ENCODE measurements around the gene FBXW2. TPM values are rescaled to one million over a fixed set of nuclear protein-coding genes. Genes with fewer than 3 reads are reported as not detected.

Gene FBXW2
- total RNA-seq, 2 experiments from 2014 or later, result 68.3 to 72.5 TPM

DNA sequence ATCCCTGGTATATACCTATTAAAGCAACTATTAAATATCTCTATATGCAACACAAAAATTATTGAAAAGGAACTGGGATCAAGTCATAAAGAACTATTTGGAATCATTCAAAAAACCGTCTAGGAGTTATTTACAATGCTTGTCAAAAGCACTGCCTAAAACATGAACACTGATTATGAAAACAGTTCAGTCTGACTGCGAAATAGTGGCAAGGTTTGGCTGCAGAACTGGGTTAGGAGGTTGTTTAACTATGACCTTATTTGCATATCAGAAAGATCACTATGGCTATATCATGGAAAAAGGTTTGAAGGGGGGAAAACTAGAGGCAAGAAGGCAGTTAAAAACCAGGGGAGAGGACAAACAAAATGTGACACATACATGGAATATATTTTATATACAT lies 12.0 kb downstream of the FBXW2 start:
- ChIA-PET POLR2A (no interaction called here), CTCF (interaction anchor here (0.7 to 0.9 kb wide), 2 partner anchors 12 to 23 kb away, joined by 3 read pairs; partner anchors contain the start of gene FBXW2)

GRCh38 chr9:120780367-120780766 lies 12.8 kb downstream of the FBXW2 start:
- ChIA-PET CTCF (interaction anchor here (0.9 kb wide), 1 partner anchor 13 kb away, joined by 3 read pairs; the partner anchor contains the start of gene FBXW2), POLR2A (no interaction called here)

GRCh38 chr9:120779227-120779626 lies 14.0 kb downstream of the FBXW2 start:
- ChIA-PET CTCF (interaction anchor here (0.6 to 1.0 kb wide), 2 partner anchors 9 to 24 kb away, joined by 3 to 4 read pairs; no protein-coding TSS in a partner anchor), POLR2A (no interaction called here)

GRCh38 chr9:120778758-120779157 lies 14.5 kb downstream of the FBXW2 start:
- ChIA-PET POLR2A (no interaction called here), CTCF (interaction anchor here (0.6 to 1.0 kb wide), 2 partner anchors 23 to 33 kb away, joined by 3 to 4 read pairs; no protein-coding TSS in a partner anchor)

DNA sequence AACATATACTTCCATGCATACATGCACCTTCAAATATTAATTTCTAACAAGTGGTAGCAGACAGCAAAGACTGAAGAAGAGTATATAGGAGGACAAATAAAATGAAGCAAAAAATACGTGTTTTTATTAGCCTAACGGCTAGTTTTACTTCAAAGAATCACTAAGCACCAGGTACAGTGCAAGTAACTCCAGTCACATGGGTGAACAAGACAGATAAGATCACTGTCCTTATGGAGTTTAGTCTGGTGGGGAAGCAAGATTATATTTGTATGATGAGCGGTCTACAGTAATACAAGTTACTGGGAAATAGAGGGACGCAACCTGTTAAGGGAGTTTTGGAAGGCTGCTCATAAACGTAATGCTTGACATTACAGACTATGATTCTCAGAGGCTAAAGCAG lies 16.0 kb downstream of the FBXW2 start:
- ChIA-PET CTCF (no interaction called here), POLR2A (no interaction called here)

GRCh38 chr9:120776788-120777187 lies 16.4 kb downstream of the FBXW2 start:
- POLR2A ChIA-PET, result no interaction called here
- CTCF ChIA-PET, result no interaction called here

DNA sequence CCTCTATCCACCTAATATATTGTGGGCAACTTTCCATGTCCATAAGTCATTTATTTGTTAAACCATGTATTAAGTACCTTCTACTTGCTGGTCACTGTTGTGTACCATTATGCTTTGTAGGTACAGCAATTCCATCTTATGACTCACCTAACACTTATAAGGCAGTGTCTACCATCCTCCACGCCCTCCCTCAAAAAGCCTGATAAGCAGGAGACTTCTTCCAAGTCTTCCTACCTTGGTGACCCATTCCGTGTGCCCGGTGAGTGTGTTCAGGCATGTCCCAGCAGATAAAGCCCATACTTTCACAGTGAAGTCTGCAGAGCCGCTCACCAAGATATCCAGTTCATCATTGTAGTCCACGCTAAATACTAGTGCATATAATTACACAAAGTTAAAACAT lies 17.4 kb downstream of the FBXW2 start:
- CTCF ChIA-PET, result no interaction called here
- POLR2A ChIA-PET, result interaction anchor here (0.6 kb wide), 1 partner anchor 64 kb away, joined by 10 read pairs; no protein-coding TSS in a partner anchor

- ChIA-PET POLR2A (interaction anchor here (0.6 kb wide), 1 partner anchor 528 kb away, joined by 3 read pairs; no protein-coding TSS in a partner anchor), CTCF (interaction anchor here (0.6 to 1.2 kb wide), 3 partner anchors 14 to 116 kb away, joined by 3 read pairs; partner anchors contain the start of gene FBXW2)
Observed at GRCh38 chr9:120774719-120775118, 18.5 kb downstream of the FBXW2 start.

GRCh38 chr9:120773256-120773655 lies 20.0 kb downstream of the FBXW2 start:
- ChIA-PET CTCF (no interaction called here), POLR2A (no interaction called here)

GRCh38 chr9:120770931-120771330 lies 22.3 kb downstream of the FBXW2 start:
- POLR2A ChIA-PET, result no interaction called here

GRCh38 chr9:120768886-120769285 lies 24.3 kb downstream of the FBXW2 start:
- ChIA-PET POLR2A (no interaction called here), CTCF (interaction anchor here (0.6 to 2.0 kb wide), 2 partner anchors 14 to 43 kb away, joined by 3 to 8 read pairs; no protein-coding TSS in a partner anchor)

More at GRCh38 chr9:120770931-120771330, 22.3 kb downstream of the FBXW2 start:
- CTCF ChIA-PET, result no interaction called here

- CTCF ChIA-PET, result interaction anchor here (2.0 kb wide), 1 partner anchor 13 kb away, joined by 8 read pairs; no protein-coding TSS in a partner anchor
- POLR2A ChIA-PET, result no interaction called here
Observed at GRCh38 chr9:120768247-120768646, 25.0 kb downstream of the FBXW2 start.

GRCh38 chr9:120767451-120767850 lies 25.8 kb downstream of the FBXW2 start:
- POLR2A ChIA-PET, result no interaction called here
- CTCF ChIA-PET, result interaction anchor here (2.0 kb wide), 1 partner anchor 12 kb away, joined by 8 read pairs; no protein-coding TSS in a partner anchor

DNA sequence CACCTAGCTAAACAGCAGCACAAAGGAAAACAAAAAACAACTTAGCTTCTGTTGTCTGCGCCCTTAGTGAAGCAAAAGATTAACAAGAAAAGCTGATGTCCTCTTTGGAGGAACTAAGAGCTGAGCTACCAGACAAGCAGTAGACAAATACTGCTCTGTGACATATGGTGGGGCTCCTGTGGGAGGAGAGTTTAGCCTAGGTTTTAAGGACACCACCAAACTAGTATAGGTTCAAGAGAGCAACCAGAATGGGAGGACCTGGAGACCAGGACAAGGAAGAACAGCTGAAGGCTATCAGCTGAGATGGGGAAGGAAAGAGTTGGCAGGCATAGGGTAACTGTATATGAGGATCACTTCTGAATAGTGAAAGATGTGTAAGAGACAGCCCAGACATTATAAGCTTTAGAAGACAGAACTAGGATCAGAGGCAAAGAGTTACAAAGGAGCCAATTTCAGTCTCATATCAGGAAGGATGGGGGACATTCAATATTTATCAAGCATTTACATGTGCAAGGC lies 27.2 kb downstream of the FBXW2 start:
- POLR2A ChIA-PET, result no interaction called here
- CTCF ChIA-PET, result no interaction called here

GRCh38 chr9:120764476-120764875 lies 28.7 kb downstream of the FBXW2 start:
- POLR2A ChIA-PET, result no interaction called here

DNA sequence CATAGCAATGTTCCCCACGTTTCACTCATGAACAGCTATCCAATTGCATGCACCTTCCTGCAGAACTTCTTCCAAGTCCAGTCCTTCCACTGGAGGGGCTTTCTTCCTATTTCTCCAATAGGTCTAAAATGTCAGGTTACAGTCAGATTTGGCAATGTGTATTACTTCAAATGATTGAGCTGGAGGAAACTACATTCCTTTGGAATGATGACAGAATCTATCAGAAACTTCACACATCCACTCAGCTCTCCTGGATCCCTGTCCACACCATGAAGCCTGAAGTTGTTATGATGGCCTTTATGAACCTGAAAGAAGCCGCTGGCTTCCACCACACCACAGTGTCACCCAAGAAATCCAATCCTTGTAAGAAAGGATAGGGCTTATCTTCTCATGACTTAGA lies 32.2 kb downstream of the FBXW2 start:
- ChIA-PET POLR2A (no interaction called here), CTCF (interaction anchor here (1.2 kb wide), 1 partner anchor 14 kb away, joined by 3 read pairs; no protein-coding TSS in a partner anchor)

More at GRCh38 chr9:120764476-120764875, 28.7 kb downstream of the FBXW2 start:
- CTCF ChIA-PET, result interaction anchor here (0.7 kb wide), 1 partner anchor 280 kb away, joined by 3 read pairs; no protein-coding TSS in a partner anchor

GRCh38 chr9:120759755-120760400 lies 33.3 kb downstream of the FBXW2 start:
- POLR2A ChIA-PET, result no interaction called here
- CTCF ChIA-PET, result interaction anchor here (1.2 kb wide), 1 partner anchor 15 kb away, joined by 3 read pairs; no protein-coding TSS in a partner anchor

GRCh38 chr9:120758544-120758943 lies 34.7 kb downstream of the FBXW2 start:
- CTCF ChIA-PET, result interaction anchor here (1.7 kb wide), 1 partner anchor 10 kb away, joined by 3 read pairs; no protein-coding TSS in a partner anchor

GRCh38 chr9:120757026-120757913 lies 35.9 kb downstream of the FBXW2 start:
- ChIA-PET CTCF (interaction anchor here (0.6 to 1.7 kb wide), 6 partner anchors 8 to 176 kb away, joined by 3 to 5 read pairs (median 3); no protein-coding TSS in a partner anchor), POLR2A (interaction anchor here (0.7 kb wide), 1 partner anchor 115 kb away, joined by 3 read pairs; no protein-coding TSS in a partner anchor)

More at GRCh38 chr9:120758544-120758943, 34.7 kb downstream of the FBXW2 start:
- POLR2A ChIA-PET, result no interaction called here
